HG03280 (cell line): ENCODE data around the gene TRIM15.

ENCODE experiments used
- ATAC-seq: cut with Tn5 transposase; IDR thresholded peaks from one replicate; pipeline ENCODE4 v1.9.1; 2021; ENCODE audit warnings: mild to moderate bottlenecking, moderate library complexity; ENCODE audit not compliant: unreplicated experiment

TRIM15 gene

DNA sequence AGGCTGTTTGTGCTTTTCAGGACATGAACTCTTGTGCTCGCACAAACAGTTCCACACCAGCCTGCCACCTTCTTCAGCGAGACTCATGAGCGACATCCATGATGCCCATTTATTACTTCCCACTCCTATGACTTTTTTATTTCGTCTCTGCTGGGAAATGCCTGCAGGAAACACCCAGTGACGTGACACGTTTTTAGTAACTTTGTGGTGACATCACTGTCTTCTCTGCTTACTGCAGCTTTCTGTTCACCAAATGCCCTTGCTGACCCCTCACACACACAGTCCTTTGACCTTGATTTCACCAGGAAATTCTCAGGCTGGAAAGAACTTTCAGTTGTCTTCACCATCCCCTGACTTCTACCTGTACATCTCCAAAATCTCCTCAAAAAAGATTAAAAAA, 18.5 kb upstream of the TRIM15 start:
- no peak for ATAC-seq

DNA sequence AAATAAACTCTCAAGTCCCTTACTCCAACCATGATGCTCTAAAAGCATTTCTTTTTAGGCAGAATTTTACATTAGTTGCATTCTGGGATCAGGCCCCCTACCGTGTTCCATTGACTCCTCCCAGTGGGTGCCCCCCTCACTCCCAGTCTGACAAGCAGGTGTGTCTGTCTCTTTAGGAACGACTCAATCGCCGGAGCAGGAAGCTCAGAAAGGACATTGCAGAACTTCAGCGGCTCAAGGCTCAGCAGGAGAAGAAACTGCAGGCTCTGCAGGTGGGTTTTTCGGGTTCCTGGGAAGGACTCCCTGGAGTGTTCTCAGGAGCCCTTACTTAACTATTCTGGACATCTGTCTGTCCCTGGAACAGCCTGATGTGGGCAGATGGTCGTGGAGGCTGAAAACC, 17.5 kb upstream of the TRIM15 start:
- ATAC-seq: no peak

DNA sequence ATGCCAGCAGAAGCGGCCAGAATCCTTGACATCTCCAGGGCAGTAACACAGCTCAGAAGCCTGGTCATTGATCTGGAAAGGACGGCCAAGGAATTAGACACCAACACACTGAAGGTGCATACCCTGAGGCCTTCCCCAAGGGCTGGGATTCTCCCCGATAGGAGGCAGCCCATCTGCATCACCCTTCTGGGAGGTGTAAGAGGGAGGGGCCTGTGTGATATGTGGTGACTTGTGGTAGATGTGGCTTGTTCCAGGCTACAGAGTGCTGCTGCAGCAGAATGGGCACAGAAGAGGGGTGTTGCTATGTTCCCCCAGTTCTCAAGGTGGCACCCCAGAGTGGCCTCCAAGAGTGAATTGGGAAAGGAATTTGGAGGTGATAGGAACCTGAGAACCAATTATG, 16.2 kb upstream of the TRIM15 start:
- ATAC-seq: no peak

DNA sequence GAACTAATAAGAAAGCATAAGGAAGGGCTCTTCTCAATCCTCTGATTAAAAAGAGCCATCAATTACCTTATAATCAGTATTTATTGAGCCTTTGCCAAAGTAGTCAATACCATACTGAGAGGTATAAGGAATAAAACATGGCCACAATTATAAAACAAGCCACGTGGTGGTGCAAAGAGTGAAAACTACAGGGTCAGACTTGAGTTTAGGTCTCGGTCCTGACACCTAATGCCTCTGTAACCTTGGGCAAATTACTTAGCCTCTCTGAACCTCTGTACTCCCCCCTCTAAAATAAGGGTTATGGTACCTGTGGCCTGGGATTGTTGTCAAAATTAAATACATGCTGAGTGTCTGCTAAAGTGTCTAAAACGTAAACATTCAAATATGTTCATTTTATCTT, 14.1 kb upstream of the TRIM15 start:
- no peak for ATAC-seq

DNA sequence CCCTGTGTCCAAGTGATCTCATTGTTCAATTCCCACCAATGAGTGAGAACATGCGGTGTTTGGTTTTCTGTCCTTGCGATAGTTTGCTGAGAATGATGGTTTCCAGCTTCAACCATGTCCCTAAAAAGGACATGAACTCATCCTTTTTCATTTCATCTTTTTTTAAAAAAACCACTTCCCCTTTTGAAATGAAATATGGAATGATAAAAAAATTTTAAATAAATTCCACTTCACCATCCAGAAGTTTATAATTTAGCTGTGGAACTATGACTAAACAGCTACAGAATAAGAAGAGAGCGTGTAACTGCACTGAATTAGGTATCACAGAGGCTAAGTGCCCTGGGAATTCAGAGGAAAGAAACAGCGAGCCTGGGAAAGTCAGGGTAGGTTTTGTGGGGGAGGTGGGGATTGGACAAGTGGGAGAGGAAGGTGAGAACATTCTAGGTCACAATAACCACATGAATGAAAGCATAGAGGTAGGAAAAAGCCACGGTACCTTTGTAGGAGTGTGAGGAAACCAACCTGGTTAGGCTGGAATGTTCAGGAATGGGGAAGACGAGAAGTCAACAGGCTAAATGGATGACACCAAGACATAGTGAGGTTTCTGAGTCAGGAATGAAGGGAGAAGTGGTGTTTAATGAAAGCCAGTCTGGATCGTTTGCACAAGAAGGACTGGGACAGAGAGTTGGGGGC, 13.3 kb upstream of the TRIM15 start:
- no peak for ATAC-seq

DNA sequence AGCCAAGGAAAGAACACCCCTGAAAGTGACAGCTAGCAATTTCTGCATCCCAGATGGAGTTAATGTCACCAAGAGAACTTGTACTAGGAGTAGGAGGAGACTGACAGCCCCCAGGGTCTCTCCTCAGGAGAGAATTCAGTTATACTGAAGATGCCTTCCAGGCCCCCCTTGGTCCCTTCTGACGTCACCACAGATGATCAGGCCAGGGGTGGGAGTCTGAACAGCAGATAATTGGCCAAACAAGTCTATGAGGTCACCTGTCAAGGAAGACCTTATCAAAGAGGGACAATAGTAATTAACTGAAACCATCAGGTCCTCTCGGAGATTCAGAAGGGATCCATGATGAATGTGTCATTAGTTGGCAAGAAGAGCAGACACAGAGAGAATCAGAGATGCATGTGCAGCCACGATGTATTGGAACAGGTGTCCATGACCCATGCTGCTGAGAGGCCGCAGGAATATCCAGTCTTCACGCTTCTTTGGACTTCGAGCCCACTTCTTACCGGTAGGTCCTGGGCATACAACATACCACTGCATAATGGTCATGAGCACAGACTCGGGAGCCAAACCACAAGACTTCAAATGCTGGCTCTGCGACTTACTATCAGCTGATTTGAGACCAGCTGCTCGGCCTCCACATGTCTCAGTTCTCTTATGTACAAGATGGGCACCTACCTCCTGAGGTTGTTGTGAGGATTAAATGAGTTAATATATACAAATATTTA, 12.5 kb upstream of the TRIM15 start:
- ATAC-seq: no peak

DNA sequence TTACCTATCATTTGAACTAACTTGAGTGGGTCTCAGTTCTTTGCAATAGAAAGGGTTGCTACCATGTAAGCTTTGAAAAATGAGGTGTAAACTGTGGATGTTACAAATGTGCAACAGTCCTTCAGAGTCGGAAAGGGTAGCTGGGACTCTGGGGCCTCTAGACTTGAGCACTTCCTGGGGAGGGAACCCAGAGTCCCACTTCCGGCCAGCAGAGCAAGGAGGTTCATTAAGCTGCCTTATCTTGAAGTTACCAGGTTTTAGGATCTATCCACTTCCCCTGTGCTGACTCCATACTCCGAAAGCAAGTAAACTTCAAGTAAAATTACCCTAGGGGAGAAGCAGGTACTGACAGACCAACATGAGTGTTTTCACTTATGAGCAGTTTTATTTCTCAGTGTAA, 11.8 kb upstream of the TRIM15 start:
- no peak for ATAC-seq

DNA sequence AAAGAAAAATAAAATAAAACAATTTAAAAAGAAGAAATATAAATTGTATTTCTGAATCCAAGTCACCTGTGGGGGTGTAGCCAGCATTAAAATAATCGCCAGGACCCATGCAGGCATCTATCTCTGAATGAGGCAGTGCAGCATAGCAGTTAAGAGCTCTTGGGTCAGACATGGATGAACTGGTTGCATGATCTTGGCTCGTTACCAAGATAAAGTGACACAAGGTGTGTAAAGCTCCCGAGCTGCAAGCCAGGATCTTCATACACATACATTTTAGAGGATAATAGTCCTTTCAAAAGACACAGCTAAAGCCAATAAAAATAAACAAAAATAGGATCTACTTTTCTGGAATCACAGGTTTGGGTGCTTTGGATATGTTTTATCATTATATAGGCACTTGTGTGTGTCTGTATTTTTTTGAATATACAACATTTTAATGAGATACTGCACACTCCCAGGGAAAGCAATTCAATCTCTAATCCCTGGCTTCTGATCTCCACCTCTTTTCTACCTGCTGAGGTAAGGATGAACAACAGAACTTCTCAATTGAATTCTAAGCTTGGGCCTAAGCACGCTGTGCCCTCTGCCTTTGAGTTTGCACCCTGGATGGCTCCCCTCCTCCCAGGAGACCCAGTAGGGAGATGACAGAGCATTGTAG, 11.2 kb upstream of the TRIM15 start:
- ATAC-seq: no peak

DNA sequence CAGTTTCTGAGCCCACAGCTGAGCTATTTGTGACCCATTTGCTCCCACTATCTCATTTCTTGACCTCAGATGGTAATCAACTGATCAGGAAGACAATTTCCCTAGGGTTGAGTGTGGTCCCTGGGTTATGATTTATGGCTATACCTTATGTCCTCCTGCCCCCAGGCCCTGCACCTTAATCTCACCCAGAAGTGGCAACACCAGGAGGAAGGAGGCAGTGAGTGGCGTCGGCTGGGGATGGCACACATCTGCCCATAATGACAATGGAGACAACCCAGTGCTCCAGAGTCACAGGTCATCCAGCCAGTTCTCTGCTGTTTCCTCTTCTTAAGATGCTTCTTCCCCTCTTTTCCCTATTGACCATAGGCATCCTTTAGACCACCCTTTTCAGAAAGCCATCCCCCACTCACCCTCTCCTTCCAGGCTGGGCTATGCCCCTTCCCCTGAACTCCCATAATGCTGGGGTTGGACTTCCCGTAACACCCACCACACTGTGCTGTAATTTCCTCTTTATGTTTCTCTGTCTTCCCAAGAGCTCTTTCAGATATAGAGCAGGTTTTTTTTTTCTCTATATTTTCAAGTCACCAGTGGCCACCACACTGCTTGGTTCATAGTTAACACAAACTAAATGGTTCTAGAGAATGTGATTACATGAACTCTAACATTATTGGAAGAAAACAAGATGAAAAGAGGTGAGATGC, 10.3 kb upstream of the TRIM15 start:
- no peak for ATAC-seq

DNA sequence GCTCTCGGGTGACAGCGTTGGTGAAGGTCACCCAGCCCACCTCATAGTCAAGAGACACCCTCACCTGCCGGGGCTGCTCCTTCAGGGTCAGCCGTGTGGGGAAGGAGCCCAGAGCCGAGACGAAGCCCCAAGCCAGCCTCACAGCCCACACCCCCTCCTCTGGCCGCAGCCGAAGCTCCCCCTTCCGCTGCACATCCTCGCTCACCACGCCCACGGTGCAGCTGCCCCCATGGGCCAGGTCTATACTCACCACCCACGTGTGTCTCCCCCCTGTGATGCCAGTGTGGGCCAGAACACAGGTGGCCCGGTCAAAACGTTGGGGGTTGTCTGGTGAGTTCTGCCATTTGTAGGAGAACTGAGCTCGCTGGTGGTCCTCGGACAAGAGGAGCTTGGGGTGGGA, 9.3 kb upstream of the TRIM15 start:
- no peak for ATAC-seq

DNA sequence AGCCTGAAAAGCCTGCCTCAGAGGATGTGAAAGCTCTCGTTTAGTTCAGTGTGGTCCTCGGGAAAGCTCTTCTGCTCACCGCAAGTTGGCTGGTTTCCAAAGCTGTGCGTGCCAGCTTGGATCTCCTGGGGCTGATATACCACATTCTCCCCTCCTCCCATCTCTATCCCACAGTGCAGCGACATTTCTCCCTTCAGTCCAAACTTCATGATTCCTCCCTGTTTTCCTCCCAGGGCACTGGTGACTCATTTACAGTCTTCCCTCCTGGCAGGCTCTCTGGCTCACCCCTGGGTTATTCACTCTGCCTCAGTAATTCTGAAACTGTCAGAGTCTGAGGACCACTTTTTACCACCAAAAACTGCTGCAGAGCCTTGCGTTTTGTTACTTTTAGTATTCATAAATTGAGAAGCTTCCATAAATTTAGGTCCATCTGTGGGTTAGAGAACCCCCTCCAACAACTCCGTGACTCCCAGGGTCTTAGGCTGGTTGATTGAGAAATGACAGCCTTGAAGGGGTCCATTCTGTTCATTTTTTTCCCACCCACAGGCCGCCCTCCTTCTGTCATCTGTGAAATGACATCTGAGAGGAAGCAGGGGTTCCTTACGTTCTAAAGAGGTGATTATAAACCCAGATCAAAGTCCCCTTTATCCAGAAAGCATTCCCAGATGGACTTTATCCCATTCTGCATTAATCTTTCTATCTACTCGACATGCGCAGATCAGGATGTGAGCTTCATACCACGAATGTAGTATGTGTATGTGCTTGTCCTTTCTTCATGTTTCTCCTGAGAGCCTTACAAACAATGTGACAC, 8.4 kb upstream of the TRIM15 start:
- ATAC-seq: no peak

DNA sequence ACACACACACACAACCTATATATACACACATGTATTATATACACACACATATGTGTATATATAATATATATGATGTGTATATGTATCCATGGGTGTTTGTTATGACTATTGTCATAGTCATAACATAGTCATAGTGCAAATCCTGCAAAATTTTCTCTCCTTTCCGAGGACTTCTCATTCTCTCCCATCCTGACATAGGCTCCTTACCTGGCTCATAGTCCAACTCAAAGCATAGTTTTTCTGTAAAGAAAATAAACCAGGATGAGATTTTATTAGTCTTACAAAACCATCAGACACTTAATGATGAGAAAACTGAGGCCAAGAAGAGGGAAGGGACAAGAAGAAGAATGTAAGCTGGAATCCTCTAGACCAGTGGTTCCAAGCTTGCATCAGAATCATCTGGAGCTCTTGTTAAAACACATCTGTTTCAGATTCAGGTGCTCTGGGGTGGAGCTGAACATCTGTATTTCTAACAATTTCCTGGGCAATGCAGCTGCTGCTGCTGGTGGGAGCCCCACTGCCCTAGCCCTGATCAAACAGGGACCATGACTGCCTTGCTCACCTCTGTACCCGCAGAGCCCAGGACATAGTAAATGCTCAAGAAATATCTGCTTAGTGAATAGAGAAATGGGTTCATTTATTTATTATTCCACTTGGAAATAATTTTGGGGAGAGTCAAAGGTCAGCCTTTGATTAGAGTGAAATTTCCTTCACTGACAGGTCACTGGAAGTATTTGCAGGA, 7.7 kb upstream of the TRIM15 start:
- no peak for ATAC-seq

DNA sequence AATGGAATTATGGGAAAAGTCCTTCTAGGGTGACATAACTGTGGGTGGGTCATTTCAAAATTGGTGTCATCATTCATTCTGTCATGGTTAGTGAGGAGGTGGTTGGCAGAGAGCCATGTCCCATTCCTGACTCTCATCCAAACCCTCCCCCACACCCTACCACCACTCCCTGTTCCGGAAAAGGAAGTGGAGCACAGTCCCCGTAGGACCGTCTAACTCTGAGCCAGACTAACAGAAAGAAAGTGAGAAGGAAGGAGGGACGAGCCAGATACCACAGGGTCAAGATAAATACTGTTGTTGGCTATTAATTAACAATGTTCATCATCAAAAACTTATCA, 7.1 kb upstream of the TRIM15 start:
- no peak for ATAC-seq

DNA sequence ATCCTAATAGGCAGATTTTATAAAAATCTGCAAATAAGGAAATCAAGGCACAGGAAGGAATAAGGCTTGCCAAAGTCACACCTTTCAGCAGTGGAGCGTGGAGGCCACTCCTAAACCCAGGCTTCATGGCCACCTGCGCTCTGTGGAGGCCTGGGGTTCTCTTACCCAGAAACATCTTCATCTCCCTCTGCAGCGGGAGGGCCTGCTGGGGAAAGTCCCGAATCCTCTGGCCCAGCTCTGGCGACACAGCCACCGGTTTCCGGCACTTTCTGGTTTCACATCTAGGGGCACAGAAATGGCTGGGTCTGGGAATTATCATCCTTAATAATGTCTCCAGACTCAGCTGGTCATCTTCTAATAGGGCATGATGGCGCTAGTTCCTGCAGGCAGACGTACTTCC, 6.6 kb upstream of the TRIM15 start:
- no peak for ATAC-seq

DNA sequence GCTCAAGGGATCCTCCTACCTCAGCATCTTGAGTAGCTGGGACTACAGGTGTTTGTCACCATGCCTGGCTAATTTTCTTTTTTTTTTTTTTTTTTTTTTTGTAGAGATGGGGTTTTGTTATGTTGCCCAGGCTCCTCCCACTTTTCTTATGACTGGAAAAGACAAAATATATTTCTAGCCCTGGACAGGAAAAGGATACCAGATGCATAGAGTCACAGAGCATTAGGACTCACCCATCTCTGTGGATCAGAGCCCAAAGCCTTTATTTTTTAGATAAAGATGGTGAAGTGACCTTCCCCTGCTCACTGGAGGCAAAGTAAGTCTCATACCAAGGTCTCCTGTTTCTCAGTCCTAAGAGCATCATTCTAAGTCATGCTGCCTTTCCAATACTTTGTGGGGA, 5.8 kb upstream of the TRIM15 start:
- ATAC-seq: no peak

DNA sequence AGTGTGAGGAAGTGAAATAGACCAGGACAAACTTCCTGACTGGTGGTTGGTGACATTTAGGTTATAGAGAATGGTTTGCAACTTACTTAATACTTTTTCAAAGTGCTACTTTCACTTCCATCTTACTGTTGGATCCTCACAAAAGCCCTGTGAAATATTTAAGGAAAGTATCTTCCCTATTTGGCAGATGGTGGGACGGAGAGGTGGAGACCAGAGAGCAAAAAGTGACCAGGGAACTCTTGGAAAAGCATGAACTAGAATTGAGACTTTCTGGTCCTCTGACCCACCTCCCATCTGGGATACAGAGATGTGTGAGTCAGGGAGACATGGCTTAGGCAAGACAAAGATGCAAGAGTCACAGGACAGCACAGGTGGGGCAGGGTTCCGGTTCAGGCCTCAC, 5.3 kb upstream of the TRIM15 start:
- ATAC-seq: no peak

DNA sequence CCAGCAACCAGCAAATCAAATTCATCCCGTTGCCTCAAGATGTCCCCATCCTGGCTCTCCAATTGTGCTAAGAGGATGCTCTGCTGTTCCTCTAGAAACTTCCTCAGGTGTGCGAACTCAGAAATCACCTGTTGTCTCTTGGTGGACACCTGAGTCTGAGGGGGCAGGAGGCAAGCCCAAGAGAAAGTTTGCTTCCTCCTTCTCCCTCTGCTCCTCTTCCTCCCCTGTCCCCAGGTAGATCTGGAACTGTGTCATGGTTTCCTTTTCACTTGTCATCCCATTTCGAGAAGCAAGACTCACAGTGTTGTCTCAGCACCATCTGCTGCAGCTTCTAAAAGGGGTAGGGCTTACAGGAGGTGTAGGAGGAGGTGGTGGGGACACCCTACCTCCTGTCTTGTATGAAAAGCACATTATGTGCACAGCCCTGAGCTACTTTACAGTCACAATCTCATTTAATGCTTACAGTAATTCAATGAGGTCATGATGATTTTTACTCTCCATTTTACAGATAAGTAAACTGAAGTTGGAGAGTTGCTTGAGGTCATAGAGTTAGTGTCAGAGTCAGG, 4.8 kb upstream of the TRIM15 start:
- ATAC-seq: no peak

DNA sequence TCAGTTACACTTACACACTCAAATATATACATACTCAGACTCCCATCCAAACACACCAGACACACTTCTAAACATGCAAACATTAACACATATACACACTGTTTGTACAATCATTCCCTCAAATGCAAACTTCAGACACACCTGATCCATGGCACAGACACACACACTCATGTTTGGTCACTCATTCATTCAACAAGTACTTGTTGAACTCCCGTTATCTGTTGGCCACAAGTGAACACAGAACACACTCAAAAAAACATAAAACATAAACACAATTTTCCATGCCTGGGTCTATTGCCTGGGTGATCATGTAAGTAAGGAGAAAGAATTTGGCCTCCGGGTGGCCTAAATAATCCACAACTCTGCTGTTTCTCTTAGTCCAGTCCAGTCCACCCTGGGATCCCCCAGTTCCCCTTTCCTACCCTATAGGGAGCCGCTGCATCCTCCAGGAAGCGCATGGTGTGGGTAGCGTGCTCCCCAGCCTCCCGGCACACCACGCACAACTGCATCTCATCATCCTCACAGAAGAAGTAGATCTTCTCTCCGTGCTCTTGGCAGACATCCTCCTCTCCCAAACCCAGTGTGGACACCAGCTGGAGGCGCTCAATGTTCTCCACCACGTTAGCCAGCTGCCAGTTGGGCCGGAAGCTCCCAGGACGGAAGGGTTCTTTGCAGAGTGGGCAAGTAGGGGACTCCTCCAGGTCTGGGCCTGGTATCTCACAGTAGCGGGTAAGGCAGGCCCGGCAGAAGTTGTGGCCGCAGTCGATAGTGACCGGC, 3.1 kb upstream of the TRIM15 start:
- no peak for ATAC-seq
